Caco-2 (cell line): ENCODE results near the gene CATSPER1. TPM values are rescaled to one million over a fixed set of nuclear protein-coding genes. Genes with fewer than 3 reads are reported as not detected.

ENCODE experiments used
- BruUV-seq: library from RNA; stranded (reverse); fragments of 400-500 nt; replicated peaks from 2 replicates; lab custom pipeline; 2021; lab: Mats Ljungman, UMichigan
- CTCF ChIA-PET: fragments of 300-600 bp; sonication (Branson Sonifier 250); formaldehyde crosslinking; loops from one replicate; lab custom pipeline; 2022; ENCODE audit warnings: antibody characterized with exemption; lab: Charles Lee
- POLR2A ChIA-PET: fragments of 300-600 bp; sonication (Branson Sonifier 250); formaldehyde crosslinking; loops from one replicate; lab custom pipeline; 2022; ENCODE audit warnings: antibody characterized with exemption; lab: Charles Lee
- DNase-seq, 2 experiments: peaks; one replicate each; pipeline versions ENCODE4 v3.0.0 to v3.0.0-alpha.2; 2020 to 2022
- H3K27me3 ChIP-seq: replicated peaks from 2 replicates; pipeline ENCODE4 v1.6.0; 2011; ENCODE audit warnings: low read length; ENCODE audit not compliant: control insufficient read depth, insufficient read depth
- H3K36me3 ChIP-seq: 2 replicates; pipeline ENCODE4 v1.5.1; 2011; ENCODE audit warnings: low read length; ENCODE audit not compliant: control insufficient read depth, insufficient read depth
- H3K4me1 ChIP-seq: fragments of 250-450 bp; sonication (Bioruptor Pico); 2 replicates; pipeline ENCODE4 v1.5.1; 2020; ENCODE audit warnings: mild to moderate bottlenecking
- H3K4me3 ChIP-seq: 2 replicates; pipeline ENCODE4 v1.5.1; 2011; ENCODE audit warnings: low read depth, mild to moderate bottlenecking, control low read depth, low read length
- H3K9me3 ChIP-seq: fragments of 250-450 bp; sonication (Bioruptor Pico); 2 replicates; pipeline ENCODE4 v1.5.1; 2020; ENCODE audit warnings: mild to moderate bottlenecking, moderate library complexity
- H3K27ac Mint-ChIP-seq: one replicate; pipeline ENCODE4 v1.8.0; 2022; ENCODE audit warnings: mixed read lengths; ENCODE audit not compliant: unreplicated experiment
- H3K27me3 Mint-ChIP-seq: one replicate; pipeline ENCODE4 v1.8.0; 2022; ENCODE audit warnings: mixed read lengths; ENCODE audit not compliant: insufficient read depth, unreplicated experiment
- H3K36me3 Mint-ChIP-seq: one replicate; pipeline ENCODE4 v1.8.0; 2022; ENCODE audit warnings: mild to moderate bottlenecking, mixed read lengths; ENCODE audit not compliant: insufficient read depth, unreplicated experiment
- H3K4me1 Mint-ChIP-seq: one replicate; pipeline ENCODE4 v1.8.0; 2022; ENCODE audit warnings: low read depth, mixed read lengths; ENCODE audit not compliant: unreplicated experiment
- H3K4me3 Mint-ChIP-seq: one replicate; pipeline ENCODE4 v1.8.0; 2022; ENCODE audit warnings: mild to moderate bottlenecking, moderate library complexity, mixed read lengths; ENCODE audit not compliant: unreplicated experiment
- H3K9me3 Mint-ChIP-seq: one replicate; pipeline ENCODE4 v1.8.0; 2022; ENCODE audit warnings: mixed read lengths; ENCODE audit not compliant: unreplicated experiment
- CTCF ChIP-seq, 2 experiments: fragments of 200-600 bp in 1 of 2; IDR thresholded peaks; 1 replicate in 1 of 2; 2 replicates in 1 of 2; pipeline versions ENCODE4 v1.5.1 to v1.8.0; 2011 to 2022; ENCODE audit warnings: antibody characterized with exemption in 1 of 2, control low read depth in 1 of 2, inconsistent platforms in 1 of 2, low read depth in 1 of 2, low read length in 1 of 2, mild to moderate bottlenecking in 1 of 2, moderate library complexity in 1 of 2; ENCODE audit not compliant: insufficient read depth in 1 of 2, severe bottlenecking in 1 of 2, unreplicated experiment in 1 of 2
- intact Hi-C: fragments of 100-400 bp; cut with micrococcal nuclease; formaldehyde crosslinking; loops from one replicate; pipeline ENCODE4 v1.10.0; 2022; ENCODE audit not compliant: unreplicated experiment
- total RNA-seq: library from RNA; stranded (reverse); gene quantifications from 2 replicates; pipeline ENCODE4 v1.2.3, GENCODE V29; 2022

CATSPER1 gene
- total RNA-seq, 1 experiment from 2014 or later = not detected

DNA sequence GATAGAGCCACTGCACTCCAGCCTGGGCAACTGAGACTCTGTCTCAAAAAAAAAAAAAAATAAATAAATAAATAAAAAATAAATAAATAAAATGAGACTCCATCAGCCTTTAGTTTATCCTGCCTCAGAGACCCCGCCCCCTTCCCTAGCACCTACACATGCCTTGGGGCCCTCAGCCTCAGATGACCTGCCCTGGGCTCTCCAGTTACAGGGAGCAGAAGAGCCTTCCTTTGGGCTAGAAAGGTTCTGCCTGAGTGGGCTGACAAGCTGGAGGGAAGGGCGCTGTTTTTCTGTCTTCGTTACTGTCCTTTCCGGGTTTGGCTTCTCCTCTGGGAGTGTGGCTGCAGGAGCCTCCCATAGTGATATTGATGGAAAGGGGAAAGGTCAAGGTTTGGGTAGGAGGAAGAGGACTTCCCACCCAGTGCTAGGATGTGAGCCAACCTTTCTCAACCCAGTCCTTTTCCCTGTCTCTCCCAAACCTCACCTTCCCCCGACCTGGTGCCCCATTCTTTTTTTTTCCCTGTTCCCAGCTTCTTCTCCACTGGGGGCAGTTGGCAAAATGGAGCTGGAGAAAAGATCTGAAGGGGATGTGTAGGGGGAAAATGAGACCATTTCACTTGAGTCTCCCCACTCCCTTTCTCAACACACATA lies 24.4 kb upstream of the CATSPER1 start:
- peaks cover 32% of the 10 kb centered on the region for H3K36me3 Mint-ChIP-seq
- H3K36me3 ChIP-seq = peaks cover 7% of the 10 kb centered on the region
- no TSS peak for BruUV-seq
- H3K4me3 ChIP-seq = peak overlapping the region; percentile 49
- H3K4me1 ChIP-seq = peaks cover 9% of the 10 kb centered on the region
- no peaks in the 10 kb centered on the region for H3K27me3 Mint-ChIP-seq
- ChIA-PET CTCF (interaction anchor here (0.6 to 2.0 kb wide), 4 partner anchors 10 to 160 kb away, joined by 3 to 7 read pairs (median 4); partner anchors contain the start of gene CCDC85B), POLR2A (interaction anchor here (1.0 to 1.5 kb wide), 2 partner anchors 69 to 89 kb away, joined by 3 to 5 read pairs; no protein-coding TSS in a partner anchor)
- no peaks in the 10 kb centered on the region for H3K27me3 ChIP-seq
- H3K4me3 Mint-ChIP-seq = peak overlapping the region; percentile 91
- no peak for DNase-seq
- H3K27ac Mint-ChIP-seq = peak overlapping the region; percentile 96
- TF ChIP-seq CTCF (IDR thresholded peaks at IDR 0.05; ENCODE audit: insufficient read depth in 1 of 2, low read depth in 1 of 2, low read length in 1 of 2, severe bottlenecking in 1 of 2, unreplicated experiment in 1 of 2) = no peak
- no peaks in the 10 kb centered on the region for H3K9me3 Mint-ChIP-seq
- peaks cover 14% of the 10 kb centered on the region for H3K4me1 Mint-ChIP-seq
- intact Hi-C loops = loop anchor here (5.0 kb wide), 1 partner anchor 302 kb away; no protein-coding TSS in a partner anchor
- no peaks in the 10 kb centered on the region for H3K9me3 ChIP-seq

DNA sequence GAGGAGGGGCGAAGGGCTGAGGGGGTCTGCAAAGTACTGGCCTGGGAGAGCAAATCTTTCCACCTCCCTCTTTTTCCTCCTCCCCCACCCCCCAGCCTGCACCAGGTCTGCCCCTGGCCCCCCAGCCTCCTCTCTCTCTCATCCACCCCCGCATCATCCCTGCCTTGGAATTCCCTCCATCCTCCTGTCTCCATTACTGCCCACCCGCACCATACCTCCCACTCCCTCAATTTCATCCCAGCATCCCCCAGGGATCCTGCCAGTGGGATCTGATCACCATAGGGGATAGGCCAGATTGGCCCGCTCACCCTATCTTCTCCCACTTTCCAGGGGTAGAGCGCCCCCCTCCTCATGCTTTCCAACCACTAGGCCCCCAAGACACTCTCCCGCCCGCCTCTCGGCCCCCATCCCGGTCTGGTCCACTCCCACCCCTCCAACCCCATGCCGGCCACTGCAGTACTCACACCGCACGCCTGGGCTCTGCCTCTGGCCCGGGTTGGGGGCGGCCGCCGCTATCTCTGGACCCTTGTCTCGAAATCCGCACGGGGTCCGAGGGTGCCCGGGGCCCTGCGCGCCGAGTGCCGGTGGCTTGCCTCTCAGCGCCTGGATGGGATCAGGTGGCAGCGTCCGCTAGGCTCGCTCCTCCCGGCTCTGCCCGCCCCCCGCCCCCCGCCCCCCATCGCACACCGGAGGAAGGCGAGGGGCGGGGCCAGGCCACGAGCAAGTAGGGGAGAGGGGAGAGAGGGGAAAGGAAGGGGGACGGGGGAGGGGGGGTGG lies 22.5 kb upstream of the CATSPER1 start, which contains the start of gene GAL3ST3:
TSS of gene GAL3ST3 (minus strand) at position 615 of the 777 bp plus-strand sequence. CDS start 3,746 bp downstream, outside the sequence.
- Histone ChIP-seq H3K4me3 (no peak within 1 kb of the TSS), H3K27me3 (no peaks in the 10 kb centered on the region), H3K36me3 (peaks cover 3% of the 10 kb centered on the region), H3K9me3 (no peaks in the 10 kb centered on the region), H3K4me1 (peaks cover 11% of the 10 kb centered on the region)
- no TSS peak for BruUV-seq
- intact Hi-C loops = no loop called here
- ChIA-PET CTCF (no interaction called here), POLR2A (no interaction called here)
- H3K27me3 Mint-ChIP-seq = no peaks in the 10 kb centered on the region
- no peaks in the 10 kb centered on the region for H3K9me3 Mint-ChIP-seq
- no peak within 1 kb of the TSS for H3K27ac Mint-ChIP-seq
- DNase-seq = no peak
- no peak within 1 kb of the TSS for H3K4me3 Mint-ChIP-seq
- H3K36me3 Mint-ChIP-seq = peaks cover 16% of the 10 kb centered on the region
- TF ChIP-seq CTCF (IDR thresholded peaks at IDR 0.05; ENCODE audit: insufficient read depth in 1 of 2, low read depth in 1 of 2, low read length in 1 of 2, severe bottlenecking in 1 of 2, unreplicated experiment in 1 of 2) = no peak
- peaks cover 7% of the 10 kb centered on the region for H3K4me1 Mint-ChIP-seq
